Non-pigmented ciliary epithelial cell (primary cell): ENCODE data around the gene WDR82.

Experiments
- DNase-seq: peaks from one replicate; pipeline ENCODE4 v3.0.0-alpha.2; 2010; ENCODE audit warnings: low read depth

WDR82 gene

DNA sequence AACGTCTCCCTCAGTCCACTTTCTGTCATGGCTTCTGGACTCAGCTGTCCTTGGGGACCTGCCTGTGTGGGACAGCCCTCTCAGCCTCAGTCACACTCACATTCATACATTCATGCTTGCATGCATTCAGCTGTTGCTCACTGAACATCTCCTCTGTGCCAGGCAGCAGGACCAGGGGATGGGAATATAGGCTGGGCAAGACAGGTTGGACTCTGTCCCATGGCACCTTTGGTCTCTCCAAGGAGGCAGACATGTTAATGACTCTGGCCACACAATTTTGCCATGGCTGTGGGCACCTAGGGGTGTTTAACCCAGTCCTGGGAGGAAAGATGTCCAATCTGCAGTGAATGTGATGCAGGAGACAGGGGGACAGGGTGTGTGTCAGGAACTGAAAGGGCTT lies 29.9 kb upstream of the WDR82 start:
- DNase-seq: no peak

DNA sequence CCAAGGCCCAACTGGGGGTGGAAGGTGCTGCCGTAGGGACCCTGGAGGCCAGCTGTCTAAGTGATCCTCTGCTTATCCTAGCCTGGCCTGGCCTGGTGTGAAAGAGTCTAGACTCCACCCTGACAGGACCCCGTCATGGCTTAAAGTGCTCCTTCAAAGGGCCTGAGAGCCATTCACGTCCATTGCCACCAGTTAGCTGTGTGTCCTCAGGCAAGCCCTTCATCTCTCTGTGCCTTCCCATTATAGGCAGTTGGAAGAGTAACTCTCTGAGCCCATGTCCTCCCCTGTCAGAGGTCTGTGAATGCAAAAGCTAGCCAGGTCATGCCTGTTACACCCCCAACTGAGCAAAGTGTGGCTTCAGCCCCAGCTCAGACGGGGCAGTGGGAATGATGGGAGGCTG lies 28.5 kb upstream of the WDR82 start:
- no peak for DNase-seq

DNA sequence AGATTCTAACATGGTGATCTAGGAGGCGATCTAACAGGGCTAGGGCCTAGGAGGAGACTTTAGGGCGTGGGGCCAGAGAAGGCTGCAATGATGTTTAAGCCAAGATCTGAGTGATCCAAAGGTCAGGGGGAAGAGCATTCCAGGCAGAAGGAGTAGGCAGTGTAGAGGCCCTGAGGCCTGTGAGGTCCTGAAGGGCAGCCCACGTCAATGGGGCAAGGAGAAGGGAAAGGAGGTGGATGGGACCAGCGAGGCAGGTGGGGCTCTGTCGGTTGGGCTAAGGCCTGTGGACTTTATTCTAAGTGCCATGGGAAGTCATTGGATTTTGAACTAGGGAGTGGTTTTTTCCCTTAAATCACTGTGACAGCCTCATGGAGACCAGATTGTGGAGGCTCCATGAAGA lies 27.5 kb upstream of the WDR82 start:
- no peak for DNase-seq

DNA sequence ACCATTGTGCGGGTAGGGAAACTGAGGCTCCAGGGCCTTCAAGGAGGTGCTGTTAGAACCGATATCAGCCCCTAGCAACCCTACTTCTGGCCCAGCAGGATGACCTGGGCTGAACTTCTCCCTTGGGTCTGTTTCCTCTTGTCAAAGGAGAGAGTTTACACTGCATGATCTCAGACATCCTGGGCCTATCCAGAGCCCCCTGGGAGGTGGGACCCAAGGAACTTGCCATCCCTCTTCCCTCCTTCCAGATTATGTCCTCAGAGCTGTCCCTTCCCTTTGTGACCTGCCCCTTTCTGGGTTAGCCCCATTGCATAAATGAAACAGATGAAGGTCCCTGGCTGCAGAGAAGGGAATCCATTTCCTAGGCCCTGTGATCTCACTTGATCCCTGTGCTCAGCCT lies 25.4 kb upstream of the WDR82 start:
- DNase-seq: no peak

DNA sequence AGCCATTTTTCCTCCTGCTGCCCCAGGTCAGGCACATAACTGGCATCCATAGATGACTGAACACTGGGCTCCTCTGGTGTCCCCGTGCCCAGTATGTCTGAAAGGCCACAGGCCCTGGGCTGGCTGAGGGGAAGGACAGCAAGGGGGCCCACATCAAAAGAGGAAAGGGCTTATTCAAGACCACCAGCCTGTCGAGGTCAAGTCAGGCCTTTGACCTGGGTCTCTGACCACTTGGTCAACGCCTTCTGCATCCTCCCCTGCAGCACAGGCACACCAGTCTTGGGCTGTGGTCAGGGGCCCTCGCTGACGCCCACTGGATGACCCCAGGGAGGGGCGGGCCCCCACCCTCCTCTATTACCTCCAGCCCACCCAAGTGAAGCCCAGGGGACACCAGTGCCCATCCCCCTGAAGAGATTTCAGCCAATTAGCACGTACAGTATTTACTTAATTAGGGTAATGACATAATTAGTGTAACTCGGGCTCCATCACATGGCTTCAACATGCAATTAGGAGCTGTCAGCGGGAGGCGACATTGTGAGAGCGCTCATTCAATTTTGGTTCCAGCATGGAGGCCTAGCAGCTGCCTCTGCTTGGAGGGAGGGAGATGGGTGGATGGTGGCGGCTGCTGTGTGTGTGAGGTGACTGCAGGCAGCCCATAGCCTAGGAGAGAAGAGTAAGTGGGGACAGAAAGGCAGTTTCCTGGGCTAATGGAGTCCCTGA lies 24.1 kb upstream of the WDR82 start:
- DNase-seq: no peak

DNA sequence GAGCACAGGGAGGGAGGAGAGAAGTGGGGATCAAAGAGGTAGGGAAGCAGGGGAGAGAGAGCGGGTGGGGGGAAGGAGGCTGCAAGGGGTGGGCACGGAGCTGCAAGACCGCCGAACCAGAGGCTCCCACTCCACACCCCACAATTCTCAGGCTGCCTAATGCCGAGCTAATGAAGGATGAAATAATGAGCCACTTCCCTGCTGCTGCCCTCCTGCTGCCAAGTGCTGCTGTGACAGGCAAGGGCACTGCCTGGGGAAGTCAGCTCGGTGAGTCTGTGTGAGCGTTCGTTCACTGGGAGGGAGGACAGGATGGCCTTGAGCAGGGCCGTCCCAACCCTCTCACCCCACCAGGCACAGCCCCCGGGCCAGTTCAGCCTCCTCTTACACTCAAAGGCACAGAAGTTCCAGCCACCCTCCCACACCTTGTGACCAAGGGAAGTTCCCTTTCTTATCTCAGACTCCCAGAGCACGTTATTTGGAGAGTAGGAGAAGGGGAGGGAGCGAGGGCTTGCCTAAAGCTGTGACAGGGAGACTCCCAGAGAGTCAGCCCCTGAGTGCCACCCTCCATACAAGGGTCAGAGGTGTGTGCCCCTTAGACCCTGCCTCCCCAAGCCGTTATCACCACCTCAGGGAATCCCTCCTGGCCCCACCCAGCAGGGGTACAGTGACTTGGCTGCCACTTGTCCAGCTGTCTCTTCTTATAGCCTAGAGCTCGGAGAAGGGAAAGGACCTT lies 21.6 kb upstream of the WDR82 start:
- DNase-seq: no peak

DNA sequence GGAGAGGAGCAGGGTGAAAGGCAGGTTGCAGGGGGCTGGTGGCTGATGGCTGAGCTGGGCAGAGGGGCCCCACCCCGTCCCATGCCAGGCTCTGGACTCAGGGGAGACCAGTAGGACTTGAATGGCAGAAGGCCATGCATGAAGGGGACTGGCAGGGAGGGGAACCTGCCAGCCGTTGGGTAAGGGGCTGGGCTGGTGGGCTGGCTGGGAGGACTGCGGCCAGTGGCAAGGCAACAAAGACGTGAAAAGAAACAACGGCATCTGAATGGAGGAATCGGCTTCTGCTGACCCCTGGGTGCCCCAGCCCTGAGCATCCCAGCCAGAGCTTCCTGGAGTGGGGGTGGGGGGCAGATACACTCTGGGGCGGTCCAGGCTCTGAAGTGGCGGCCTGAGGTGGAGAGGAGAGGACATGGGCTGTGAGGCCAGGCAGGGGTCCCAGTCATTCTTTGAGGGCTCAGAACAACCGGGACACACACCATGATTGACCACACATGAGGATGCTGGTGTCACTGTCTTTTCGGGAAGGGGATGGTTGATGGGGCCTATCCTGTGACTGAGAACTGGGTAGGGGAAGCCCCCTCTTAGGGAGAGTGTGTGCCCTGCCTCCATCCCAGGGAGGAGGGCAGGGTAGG lies 20.9 kb upstream of the WDR82 start:
- DNase-seq: no peak

DNA sequence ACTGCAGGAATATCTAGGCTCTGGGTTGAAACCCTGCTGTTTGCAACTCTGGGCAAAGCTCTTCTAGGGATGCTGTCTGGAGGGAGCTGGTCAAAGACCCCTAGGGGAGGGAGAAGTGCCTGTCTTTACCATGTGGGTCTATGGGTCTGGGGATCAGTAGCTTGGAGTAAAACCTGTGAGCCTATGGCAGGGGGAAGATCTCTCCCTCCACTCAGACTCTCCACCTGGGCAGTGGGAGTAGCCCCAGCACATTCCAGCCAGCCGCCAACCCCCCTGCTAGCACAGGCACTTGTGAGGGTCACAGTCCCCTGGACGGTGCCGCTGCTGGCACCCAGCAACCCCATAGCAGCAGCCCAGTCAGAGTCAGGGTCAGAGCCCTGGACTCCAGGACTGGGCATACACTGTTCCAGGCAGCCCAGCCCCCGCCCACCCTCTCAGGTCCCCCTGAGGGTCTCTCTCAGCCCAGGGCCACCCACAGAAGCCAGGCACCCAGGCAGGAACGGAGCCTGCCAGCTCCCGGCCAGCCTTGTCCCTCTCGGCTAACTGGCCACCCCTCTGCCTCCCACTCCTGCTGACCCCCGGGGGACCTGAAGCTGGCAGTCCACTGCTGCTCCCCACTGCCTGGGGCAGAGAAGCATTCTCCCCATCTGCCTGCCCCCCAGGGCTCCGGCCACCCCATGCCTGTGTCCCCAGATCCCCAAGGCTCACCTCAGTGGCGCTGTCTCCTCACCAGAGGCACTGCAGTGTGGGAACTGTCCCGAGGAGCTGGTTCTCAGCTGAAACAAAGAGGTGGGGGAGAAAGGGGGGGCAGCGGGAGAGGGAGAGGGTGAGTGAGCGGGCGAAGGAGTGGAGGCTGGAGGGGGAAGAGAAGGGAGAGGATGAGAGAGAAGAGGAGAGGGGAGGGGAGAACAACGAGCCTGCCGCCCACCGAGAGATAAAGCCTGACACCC lies 20.0 kb upstream of the WDR82 start:
- DNase-seq: no peak

DNA sequence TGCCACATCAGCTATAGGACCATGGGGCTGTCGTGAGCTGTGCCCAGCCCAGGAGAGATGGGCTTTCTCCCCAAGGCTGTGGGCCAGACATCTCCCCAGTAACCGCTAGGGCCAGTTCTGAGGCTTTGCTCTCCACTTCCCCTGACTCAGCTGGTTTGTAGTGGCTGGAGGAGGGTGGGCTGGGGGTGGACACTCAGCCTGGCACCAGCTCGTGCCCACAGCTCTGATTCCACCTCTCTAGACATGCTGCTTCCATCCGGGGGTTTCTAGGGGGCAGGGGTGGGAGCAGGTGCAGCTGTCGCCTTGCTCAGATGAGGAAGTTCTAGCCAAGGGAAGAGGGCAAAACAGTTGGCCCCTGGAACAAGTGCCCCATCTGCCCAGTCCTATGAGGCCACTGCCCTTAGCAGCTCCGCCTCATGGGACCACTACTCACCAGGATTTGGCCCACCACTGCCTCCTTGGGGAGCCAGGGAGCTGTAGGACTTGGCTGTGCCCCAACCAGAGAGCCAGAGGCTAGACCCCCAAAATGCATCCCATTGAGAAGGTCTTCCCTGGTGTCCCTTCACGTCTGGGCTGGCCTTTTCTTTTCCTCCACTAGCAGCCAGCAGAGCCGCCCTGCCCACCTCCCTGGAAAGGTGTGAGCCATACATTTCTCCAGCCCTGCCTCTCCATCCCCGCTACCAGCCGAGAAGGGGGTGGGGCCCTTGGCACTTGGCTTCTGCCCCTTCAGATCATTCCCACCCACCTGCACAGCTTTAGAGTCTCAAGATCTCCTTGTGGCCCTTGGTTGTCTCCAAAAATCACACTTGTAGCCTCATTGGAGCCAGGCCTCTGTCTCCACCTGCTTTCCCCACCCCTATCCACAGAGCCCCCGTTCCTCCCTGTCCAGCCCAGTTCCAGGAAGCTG lies 19.0 kb upstream of the WDR82 start:
- no peak for DNase-seq

DNA sequence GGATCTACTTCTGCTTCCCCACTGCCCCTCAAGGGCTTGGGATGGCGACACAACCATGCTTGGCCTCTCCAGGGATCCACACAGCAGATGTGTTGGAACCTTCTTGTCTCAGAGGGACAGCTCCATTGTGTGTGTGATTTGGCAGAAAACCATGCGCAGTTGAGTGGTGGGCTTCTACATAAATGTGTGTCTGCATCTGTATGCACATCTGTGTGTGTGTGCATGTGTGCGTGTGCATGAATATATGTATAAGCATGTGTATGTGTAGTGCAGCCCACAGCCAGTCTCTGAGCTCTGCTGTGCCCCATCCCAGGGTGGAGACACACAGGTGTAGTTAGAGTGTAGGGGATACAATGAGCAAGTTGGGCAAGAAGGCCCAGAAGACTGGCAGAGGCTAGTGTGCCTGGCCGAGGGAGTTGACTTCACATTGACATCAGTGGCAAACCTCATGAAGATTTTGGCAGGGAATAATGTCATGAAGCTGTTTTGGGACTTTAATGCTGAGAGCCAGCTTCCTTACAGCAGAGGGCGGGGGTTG lies 17.3 kb upstream of the WDR82 start:
- no peak for DNase-seq

DNA sequence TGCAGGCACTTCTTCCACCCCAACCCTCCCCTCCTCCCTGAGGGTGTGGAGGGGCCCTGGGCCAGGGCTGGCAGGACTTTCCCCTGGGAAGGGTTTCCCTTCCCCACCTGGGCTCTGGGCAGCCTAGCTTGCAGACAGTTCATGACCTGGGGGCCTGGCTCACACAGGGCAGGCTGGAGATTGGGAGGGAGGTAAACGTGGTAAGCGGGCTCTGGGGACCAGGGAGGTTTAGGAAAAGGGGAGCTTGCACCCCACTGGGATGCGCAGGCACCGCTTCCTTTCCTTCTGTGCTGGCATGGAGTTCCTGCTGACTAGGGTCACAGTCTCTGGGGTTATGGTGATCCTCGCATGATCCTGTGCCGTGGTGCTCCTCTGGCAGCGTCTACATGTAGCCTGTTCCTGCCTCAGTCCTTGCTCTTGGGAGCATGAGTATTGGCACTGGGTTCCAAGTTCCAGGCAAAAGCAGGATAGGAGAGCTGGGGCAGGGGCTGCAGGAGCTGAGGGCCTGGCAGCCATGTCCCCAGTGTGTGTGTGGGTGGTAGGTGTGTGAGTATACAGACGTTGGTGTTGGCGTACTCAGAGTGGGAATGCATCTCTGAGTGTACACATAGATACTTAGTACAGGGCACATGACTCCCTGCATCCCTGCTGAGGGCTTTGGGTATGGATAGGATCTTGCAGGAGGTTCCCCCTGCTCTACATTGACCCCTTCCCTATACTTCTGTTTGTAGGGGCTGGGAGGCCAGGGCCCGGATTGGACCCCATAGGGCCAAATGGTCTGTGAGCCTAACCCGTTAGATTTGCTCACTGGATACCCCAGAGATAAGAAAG lies 16.1 kb upstream of the WDR82 start:
- no peak for DNase-seq

DNA sequence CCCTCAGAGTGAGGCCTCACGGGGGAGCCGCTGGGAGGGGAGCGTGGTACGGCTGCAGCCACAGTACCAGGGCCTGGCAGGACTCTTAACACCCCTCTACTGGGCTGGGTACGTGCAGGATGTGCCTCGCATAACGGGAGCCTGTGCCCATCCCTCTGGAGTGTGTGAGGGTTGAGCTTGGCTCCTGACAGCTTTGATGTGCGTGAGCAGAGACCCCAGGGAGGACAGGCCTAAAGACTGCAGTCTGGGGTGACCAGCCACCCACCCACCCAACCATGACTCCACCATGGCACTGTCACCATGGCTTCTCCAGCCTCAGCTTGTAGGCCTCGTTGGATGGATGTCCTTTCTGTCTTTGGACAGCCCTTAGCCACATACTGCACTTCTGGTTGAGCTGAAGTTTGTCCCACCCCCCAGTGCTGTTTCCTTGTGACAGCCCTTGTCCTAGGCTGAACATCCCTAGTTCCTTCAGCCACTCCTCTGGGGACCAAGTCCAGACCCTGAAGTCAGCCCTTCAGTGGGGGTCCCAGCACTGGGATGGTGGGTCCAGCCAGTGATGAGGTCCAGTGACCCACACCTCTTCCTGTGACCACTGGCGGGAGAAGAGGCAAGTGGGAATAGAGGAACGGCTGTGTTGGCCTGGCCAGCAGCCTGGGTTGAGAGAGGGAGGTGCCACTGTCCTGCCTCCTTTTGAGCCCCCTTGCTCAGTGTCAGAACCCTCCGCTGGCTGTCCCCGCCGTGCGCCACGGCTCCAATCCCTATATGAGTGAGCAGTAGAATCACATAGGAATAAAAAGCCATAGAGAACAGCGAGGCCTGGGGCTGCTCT lies 15.3 kb upstream of the WDR82 start:
- no peak for DNase-seq

DNA sequence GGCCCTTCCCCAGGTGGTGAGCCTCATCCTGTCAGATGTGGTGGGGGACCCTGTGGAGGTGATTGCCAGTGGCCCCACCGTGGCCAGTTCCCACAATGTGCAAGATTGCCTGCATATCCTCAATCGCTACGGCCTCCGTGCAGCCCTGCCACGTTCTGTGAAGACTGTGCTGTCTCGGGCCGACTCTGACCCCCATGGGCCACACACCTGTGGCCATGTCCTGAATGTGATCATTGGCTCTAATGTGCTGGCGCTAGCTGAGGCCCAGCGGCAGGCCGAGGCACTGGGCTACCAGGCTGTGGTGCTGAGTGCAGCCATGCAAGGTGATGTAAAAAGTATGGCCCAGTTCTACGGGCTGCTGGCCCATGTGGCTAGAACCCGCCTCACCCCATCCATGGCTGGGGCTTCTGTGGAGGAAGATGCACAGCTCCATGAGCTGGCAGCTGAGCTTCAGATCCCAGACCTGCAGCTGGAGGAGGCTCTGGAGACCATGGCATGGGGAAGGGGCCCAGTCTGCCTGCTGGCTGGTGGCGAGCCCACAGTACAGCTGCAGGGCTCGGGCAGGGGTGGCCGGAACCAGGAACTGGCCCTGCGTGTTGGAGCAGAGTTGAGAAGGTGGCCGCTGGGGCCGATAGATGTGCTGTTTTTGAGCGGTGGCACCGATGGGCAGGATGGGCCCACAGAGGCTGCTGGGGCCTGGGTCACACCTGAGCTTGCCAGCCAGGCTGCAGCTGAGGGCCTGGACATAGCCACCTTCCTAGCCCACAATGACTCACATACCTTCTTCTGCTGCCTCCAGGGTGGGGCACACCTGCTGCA lies 14.0 kb upstream of the WDR82 start:
- no peak for DNase-seq

DNA sequence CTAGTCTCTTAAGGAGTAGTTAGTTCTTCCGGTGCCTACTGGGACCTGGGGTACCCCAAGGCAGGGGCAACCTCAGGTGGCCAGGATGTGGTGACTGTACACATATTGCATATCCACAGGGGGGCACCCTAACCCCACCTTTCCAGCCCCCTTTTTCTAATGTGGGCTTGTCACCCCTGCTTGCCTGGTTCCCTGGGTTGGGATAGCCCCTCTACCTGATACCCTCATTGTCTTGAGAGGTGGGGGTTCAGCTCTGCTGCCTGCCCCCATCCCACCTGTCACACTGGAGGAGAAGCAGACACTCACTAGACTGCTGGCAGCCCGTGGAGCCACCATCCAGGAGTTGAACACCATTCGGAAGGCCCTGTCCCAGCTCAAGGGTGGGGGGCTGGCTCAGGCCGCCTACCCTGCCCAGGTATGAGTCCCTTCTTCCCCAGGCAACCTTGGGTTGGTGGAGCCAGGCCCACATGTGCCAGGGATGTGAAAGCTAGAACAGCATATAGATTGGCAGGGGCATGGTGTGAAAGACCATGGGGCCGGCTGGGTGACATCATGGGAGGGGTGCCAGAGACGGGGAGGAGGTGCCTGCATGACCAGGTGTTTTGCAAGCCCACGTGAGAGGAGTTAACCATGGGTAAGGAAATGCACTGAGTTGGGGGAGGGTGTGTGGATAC lies 13.2 kb upstream of the WDR82 start:
- no peak for DNase-seq

DNA sequence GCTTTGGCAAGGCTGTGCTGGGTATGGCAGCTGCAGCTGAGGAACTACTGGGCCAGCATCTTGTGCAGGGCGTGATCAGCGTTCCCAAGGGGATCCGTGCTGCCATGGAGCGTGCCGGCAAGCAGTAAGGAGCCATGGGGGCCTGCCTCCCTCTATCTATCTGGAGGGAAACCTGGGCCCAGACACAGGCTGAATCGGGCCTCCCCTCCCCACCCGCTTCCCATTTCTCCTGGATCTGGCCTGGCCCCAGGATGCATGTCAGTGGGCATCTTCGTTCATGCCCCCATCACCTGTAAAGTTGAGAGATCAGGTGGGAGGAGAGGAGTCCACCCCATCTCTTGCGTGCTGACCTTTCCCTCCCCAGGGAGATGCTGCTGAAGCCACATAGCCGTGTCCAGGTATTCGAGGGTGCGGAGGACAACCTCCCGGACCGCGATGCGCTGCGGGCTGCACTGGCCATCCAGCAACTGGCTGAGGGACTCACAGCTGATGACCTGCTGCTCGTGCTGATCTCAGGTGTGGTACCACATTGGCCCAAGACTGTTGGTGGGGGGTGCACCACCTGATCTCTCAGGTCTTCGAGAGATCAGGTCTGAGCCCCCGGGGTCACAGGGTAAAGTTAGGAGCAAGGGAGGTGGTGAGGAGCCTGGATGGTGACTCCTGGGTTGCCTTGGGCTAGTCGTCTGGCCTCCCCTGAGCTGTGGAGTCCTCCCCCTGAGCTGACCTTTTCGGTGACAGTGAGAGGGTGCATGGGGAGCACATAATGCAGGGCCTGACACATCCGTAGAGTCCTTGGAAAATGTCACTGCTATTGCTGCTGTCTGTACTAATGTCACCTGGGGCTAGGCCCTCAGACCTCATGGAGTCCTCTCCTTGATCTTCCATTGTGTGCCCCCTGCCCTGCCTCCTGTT lies 12.4 kb upstream of the WDR82 start:
- DNase-seq: no peak

DNA sequence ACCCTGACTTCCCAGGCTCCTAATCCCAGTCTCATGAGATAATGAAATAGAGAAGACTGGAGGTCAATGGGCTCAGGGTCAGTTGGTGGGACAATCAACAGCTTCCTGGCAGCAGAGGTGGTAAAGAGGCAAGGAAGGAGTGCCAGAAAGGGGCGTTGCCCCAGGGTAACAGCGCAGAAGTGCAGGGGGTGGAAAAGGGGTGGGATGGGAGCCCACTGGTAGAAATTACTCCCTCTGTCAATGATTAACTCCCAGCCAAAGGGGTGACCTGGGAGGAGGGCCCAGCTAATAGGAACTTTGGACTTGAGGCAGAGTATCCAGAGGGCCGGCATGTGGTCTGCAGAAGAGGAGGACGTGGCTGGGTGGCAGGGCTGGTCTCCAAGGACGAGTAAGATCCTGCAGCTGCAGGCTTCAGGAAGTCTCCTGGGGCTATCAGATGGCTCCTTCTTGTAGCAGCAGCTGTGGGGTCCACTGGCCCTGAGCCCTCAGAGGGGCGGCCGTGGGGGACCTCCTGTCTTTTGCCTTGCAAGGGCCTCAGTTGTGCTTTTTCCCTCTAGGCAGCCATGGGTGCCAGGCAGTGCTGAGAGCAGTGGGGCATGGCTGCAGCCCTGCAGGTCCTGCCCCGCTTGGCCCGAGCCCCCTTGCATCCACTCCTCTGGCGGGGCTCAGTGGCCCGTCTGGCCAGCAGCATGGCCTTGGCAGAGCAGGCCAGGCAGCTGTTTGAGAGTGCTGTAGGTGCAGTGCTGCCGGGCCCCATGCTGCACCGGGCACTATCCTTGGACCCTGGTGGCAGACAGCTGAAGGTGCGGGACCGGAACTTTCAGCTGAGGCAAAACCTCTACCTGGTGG lies 11.5 kb upstream of the WDR82 start:
- DNase-seq: no peak
